ENCODE measurements around the gene A2M. TPM values are rescaled to one million over a fixed set of nuclear protein-coding genes. Genes with fewer than 3 reads are reported as not detected.

The A2M gene
- total and polyA plus RNA-seq, 4 donors: 1,731 to 2,622 (median 2,052) TPM

DNA sequence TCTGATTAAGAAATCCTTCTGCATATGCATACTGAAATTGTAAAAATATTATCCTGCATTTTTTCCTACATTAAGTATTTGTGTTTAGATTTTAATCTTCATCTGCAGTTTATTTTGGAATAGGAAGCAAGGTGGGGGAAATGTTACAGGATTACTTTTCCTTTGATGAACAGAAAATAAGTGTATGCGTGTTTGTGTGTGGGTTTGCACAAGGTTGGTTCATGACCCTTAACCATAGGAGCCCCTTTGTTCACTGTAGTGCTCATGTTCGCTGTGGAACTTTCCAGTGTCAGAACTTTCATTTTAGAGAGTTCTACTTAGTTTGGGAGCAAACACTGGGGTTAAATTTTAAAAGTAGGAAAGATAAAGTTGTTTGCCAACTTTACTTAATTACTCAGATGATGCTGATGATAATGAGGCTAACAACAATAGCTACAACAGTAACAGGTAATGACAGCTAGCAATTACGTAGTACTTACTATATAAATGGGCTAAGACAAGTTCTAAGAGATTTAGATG lies 6.4 kb upstream of the A2M start (continued):
- peak; percentile 42 for TF ChIP-seq REST (IDR thresholded peaks at IDR 0.05)

DNA sequence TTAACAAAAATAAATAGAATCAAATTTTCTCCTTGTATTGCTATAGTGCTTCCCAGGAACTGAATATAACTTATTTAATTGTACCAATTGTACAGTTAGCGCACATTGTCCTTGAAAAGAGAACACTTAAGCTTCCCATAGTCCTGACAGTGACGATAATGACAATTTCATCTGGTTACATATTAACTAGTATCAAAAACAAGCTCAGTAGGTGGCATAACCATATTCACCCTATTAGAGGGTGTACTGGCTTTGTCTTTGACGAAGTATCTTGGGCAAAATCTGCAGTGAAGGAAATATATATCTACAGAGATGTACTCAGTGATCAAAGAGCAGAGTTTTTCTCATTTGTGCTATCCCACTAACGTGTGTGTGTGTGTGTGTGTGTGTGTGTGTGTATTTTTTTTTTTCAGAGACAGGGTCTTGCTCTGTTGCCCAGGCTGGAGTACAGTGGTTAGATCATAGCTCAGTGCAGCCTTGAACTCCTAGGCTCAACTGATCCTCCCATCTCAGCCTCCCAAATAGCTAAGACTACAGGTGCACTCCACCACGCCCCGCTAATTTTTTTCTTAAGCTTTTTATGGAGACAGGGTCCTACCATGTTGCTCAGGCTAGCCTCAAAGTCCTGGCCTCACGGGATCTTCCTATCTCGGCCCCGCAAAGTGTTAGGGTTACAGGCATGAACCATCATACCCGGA lies 4.9 kb upstream of the A2M start:
- WGBS: 70% methylated on average over 10 of the region's 10 CpGs

More for the DNA sequence above, 4.9 kb upstream of the A2M start:
- Histone ChIP-seq H3K36me3 (ENCODE audit: control insufficient read depth in 4 of 4, insufficient read depth in 3 of 4, low read depth in 1 of 4, low read length in 3 of 4) (no peaks in the 10 kb centered on the region), H3K27me3 (ENCODE audit: control insufficient read depth in 4 of 4, insufficient read depth in 4 of 4, low read length in 3 of 4) (no peaks in the 10 kb centered on the region), H3K4me1 (ENCODE audit: control insufficient read depth in 4 of 4, insufficient read depth in 4 of 4, low read length in 3 of 4) (peaks cover 10 to 71% (median 46%) of the 10 kb centered on the region in 4 donors), H3K4me3 (ENCODE audit: low read depth in 1 of 3, low read length in 3 of 3) (peak overlapping the region in 1 of 3 donors; percentile 16), H3K27ac (ENCODE audit: low read depth in 1 of 2, low read length in 2 of 2) (peak overlapping the region; percentile 78 to 86), H3K9ac (ENCODE audit: low read depth in 1 of 2, low read length in 2 of 2) (peak overlapping the region; percentile 10 to 55), H3K9me3 (ENCODE audit: control insufficient read depth in 4 of 4, low read length in 3 of 4) (no peaks in the 10 kb centered on the region)
- TF ChIP-seq, protein P1, sequence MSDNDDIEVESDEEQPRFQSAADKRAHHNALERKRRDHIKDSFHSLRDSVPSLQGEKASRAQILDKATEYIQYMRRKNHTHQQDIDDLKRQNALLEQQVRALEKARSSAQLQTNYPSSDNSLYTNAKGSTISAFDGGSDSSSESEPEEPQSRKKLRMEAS (IDR thresholded peaks at IDR 0.05): peak; percentile 49
- TF ChIP-seq, protein P2, sequence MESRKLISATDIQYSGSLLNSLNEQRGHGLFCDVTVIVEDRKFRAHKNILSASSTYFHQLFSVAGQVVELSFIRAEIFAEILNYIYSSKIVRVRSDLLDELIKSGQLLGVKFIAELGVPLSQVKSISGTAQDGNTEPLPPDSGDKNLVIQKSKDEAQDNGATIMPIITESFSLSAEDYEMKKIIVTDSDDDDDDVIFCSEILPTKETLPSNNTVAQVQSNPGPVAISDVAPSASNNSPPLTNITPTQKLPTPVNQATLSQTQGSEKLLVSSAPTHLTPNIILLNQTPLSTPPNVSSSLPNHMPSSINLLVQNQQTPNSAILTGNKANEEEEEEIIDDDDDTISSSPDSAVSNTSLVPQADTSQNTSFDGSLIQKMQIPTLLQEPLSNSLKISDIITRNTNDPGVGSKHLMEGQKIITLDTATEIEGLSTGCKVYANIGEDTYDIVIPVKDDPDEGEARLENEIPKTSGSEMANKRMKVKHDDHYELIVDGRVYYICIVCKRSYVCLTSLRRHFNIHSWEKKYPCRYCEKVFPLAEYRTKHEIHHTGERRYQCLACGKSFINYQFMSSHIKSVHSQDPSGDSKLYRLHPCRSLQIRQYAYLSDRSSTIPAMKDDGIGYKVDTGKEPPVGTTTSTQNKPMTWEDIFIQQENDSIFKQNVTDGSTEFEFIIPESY (IDR thresholded peaks at IDR 0.05): peak; percentile 40
- TF ChIP-seq NR2F2 (IDR thresholded peaks at IDR 0.05): no peak
- no peak for TF ChIP-seq EGR1 (IDR thresholded peaks at IDR 0.05; ENCODE audit: low read depth in 2 of 2)
- no peak for TF ChIP-seq JUND (IDR thresholded peaks at IDR 0.05)
- TF ChIP-seq SP1 (IDR thresholded peaks at IDR 0.05): peak; percentile 78
- TF ChIP-seq HNF4A (conservative IDR thresholded peaks at IDR 0.05): peak; percentile 8 to 53
- TF ChIP-seq FOXA2 (IDR thresholded peaks at IDR 0.05): peak; percentile 31
- no peak for TF ChIP-seq HNF4G (IDR thresholded peaks at IDR 0.05)
- peak; percentile 51 for TF ChIP-seq YY1 (IDR thresholded peaks at IDR 0.05)
- TF ChIP-seq GABPA (IDR thresholded peaks at IDR 0.05 in 1 of 2, conservative IDR thresholded peaks at IDR 0.05 in 1 of 2): no peak
- peak in 1 of 2 donors; percentile 74 for TF ChIP-seq RXRA (IDR thresholded peaks at IDR 0.05)
- TF ChIP-seq RAD21 (IDR thresholded peaks at IDR 0.05): peak; percentile 17 to 29
- no peak for TF ChIP-seq ATF3 (IDR thresholded peaks at IDR 0.05)
- peak; percentile 67 for TF ChIP-seq REST (IDR thresholded peaks at IDR 0.05)
- no peak for TF ChIP-seq FOXA1 (IDR thresholded peaks at IDR 0.05)
- TF ChIP-seq, protein P3, sequence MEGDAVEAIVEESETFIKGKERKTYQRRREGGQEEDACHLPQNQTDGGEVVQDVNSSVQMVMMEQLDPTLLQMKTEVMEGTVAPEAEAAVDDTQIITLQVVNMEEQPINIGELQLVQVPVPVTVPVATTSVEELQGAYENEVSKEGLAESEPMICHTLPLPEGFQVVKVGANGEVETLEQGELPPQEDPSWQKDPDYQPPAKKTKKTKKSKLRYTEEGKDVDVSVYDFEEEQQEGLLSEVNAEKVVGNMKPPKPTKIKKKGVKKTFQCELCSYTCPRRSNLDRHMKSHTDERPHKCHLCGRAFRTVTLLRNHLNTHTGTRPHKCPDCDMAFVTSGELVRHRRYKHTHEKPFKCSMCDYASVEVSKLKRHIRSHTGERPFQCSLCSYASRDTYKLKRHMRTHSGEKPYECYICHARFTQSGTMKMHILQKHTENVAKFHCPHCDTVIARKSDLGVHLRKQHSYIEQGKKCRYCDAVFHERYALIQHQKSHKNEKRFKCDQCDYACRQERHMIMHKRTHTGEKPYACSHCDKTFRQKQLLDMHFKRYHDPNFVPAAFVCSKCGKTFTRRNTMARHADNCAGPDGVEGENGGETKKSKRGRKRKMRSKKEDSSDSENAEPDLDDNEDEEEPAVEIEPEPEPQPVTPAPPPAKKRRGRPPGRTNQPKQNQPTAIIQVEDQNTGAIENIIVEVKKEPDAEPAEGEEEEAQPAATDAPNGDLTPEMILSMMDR (IDR thresholded peaks at IDR 0.05; ENCODE audit: low read depth, low read length, missing input control): no peak
- TF ChIP-seq TAF1 (conservative IDR thresholded peaks at IDR 0.05): peak; percentile 68
- no peak for DNase-seq (ENCODE audit: low spot score)

Data from liver (tissue), 9 donors.